CD4-positive, alpha-beta T cell (primary cell): ENCODE results near the gene UPK2. TPM values are rescaled to one million over a fixed set of nuclear protein-coding genes. Genes with fewer than 3 reads are reported as not detected.

Experiments used
- ATAC-seq: fragments of 200-7000 bp; cut with Tn5 transposase; one replicate; pipeline ENCODE4 v1.10.0; 2022; ENCODE audit warnings: mild to moderate bottlenecking; ENCODE audit not compliant: poor library complexity
- CTCF ChIA-PET: fragments of 350-600 bp; sonication (Branson Sonifier 250); formaldehyde crosslinking; loops from one replicate; lab custom pipeline; 2021; ENCODE audit warnings: antibody characterized with exemption, inconsistent platforms; lab: Charles Lee
- POLR2A ChIA-PET: fragments of 350-600 bp; sonication (Branson Sonifier 250); formaldehyde crosslinking; loops from one replicate; lab custom pipeline; 2021; ENCODE audit warnings: antibody characterized with exemption, inconsistent platforms; lab: Charles Lee
- DNase-seq, 14 experiments: peaks; one replicate each; pipeline ENCODE4 v3.0.0-alpha.2; 2013 to 2020; ENCODE audit warnings: mixed read lengths in 2 of 14
- H3K27ac ChIP-seq, 2 donors: one replicate each; pipeline versions ENCODE4 v1.5.1 to v1.7.0; 2013; ENCODE audit warnings: low read length in 2 of 2, low read depth in 1 of 2, mild to moderate bottlenecking in 1 of 2
- H3K27me3 ChIP-seq, 2 experiments: 1 replicate in 1 of 2; 2 replicates in 1 of 2; pipeline versions ENCODE4 v1.6.1 to v1.7.0; 2013; ENCODE audit warnings: low read length in 2 of 2, control low read depth in 1 of 2, mild to moderate bottlenecking in 1 of 2, moderate library complexity in 1 of 2; ENCODE audit not compliant: insufficient read depth in 2 of 2, control insufficient read depth in 1 of 2
- H3K36me3 ChIP-seq: one replicate; pipeline ENCODE4 v1.6.1; 2013; ENCODE audit warnings: low read length, control low read depth; ENCODE audit not compliant: insufficient read depth
- H3K4me1 ChIP-seq: one replicate; pipeline ENCODE4 v1.6.1; 2013; ENCODE audit warnings: low read length, control low read depth; ENCODE audit not compliant: insufficient read depth
- H3K4me3 ChIP-seq: one replicate; pipeline ENCODE4 v1.5.1; 2013; ENCODE audit warnings: mild to moderate bottlenecking, low read length, moderate library complexity
- H3K9me3 ChIP-seq, 2 experiments: 1 replicate in 1 of 2; 2 replicates in 1 of 2; pipeline versions ENCODE4 v1.6.1 to v1.7.0; 2013; ENCODE audit warnings: low read length in 2 of 2, mild to moderate bottlenecking in 2 of 2, control low read depth in 1 of 2, moderate library complexity in 1 of 2; ENCODE audit not compliant: control insufficient read depth in 1 of 2, insufficient read depth in 1 of 2
- H3K27ac Mint-ChIP-seq: one replicate; pipeline ENCODE4 v1.8.0; 2020; ENCODE audit warnings: mixed read lengths
- H3K27me3 Mint-ChIP-seq: one replicate; pipeline ENCODE4 v1.8.0; 2021; ENCODE audit warnings: mixed read lengths
- H3K36me3 Mint-ChIP-seq: one replicate; pipeline ENCODE4 v1.8.0; 2021; ENCODE audit warnings: low read depth, mixed read lengths
- H3K4me1 Mint-ChIP-seq: one replicate; pipeline ENCODE4 v1.8.0; 2021; ENCODE audit warnings: low read depth, mixed read lengths
- H3K4me3 Mint-ChIP-seq: one replicate; pipeline ENCODE4 v1.8.0; 2020; ENCODE audit warnings: mild to moderate bottlenecking, mixed read lengths
- H3K9me3 Mint-ChIP-seq: one replicate; pipeline ENCODE4 v1.8.0; 2020; ENCODE audit warnings: mixed read lengths
- intact Hi-C, 2 experiments: fragments of 100-400 bp; cut with DNase I in 1 of 2; cut with micrococcal nuclease in 1 of 2; formaldehyde crosslinking; loops; one replicate each; pipeline versions ENCODE4 v1.15.1 to v1.9.0; 2023 to 2025; cut with DNase I, micrococcal nuclease
- total RNA-seq, 174 experiments: library from RNA in 2 of 174; stranded (reverse) in 2 of 174; gene quantifications; one replicate each; pipeline ENCODE4 v1.2.3 and lab custom pipeline; 2021 to 2026
- TF ChIP-seq, protein P1 (sequence below): fragments of 200-600 bp; IDR thresholded peaks from one replicate; pipeline ENCODE4 v1.8.0; 2022; ENCODE audit warnings: antibody characterized with exemption, mild to moderate bottlenecking

The UPK2 gene
- total RNA-seq, 2 experiments from 2014 or later, result 0.27 TPM; not detected in 1

DNA sequence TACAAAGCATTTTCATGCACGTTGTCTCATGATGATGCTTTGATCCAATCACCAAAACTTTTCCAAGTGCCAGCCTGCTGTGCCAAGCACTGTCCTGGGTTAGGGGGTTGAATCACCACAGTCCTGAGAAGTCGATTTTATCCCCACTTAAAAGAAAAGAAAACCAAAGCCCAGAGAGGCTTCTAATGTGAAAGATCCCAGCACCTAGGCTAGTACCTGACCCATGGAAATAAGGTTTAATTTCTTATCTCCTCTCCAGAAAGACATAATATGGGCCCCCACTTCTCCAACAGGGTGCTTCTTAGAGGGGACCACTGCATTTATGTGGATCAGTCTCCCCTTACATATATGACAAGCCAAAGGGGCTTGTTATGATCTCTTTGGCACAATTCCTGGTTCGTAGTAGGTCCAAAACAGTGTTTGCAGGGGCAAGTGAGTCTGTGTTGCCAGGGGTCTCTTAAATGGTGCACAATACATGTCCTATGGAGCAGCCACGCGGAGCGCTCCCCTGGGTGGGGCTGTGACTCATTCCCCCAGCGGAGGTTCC is 28.5 kb upstream of the UPK2 start:
- ATAC-seq (no peak), DNase-seq (peak in 1 of 14 experiments; percentile 35)
- Histone ChIP-seq H3K4me1 (peaks cover 61% of the 10 kb centered on the region), H3K36me3 (peaks cover 9% of the 10 kb centered on the region), H3K27me3 (no peaks in the 10 kb centered on the region), H3K9me3 (no peaks in the 10 kb centered on the region), H3K4me3 (peak overlapping the region; percentile 93), H3K27ac (peak overlapping the region; percentile 98 to 100)
- peaks cover 55% of the 10 kb centered on the region for H3K4me1 Mint-ChIP-seq
- H3K27ac Mint-ChIP-seq, result peak overlapping the region; percentile 97
- CTCF ChIA-PET, result interaction anchor here (0.7 to 3.5 kb wide), 7 partner anchors 12 to 138 kb away, joined by 3 to 42 read pairs (median 4); partner anchors contain the start of gene DDX6
- H3K4me3 Mint-ChIP-seq, result peak overlapping the region; percentile 89
- H3K36me3 Mint-ChIP-seq, result peaks cover 56% of the 10 kb centered on the region
- intact Hi-C loops, result loop anchor here (1.0 to 2.0 kb wide), 3 partner anchors 20 to 137 kb away; partner anchors contain the start of gene DDX6 (in 1 of the 2)
- H3K9me3 Mint-ChIP-seq, result no peaks in the 10 kb centered on the region
- TF ChIP-seq, protein P1, sequence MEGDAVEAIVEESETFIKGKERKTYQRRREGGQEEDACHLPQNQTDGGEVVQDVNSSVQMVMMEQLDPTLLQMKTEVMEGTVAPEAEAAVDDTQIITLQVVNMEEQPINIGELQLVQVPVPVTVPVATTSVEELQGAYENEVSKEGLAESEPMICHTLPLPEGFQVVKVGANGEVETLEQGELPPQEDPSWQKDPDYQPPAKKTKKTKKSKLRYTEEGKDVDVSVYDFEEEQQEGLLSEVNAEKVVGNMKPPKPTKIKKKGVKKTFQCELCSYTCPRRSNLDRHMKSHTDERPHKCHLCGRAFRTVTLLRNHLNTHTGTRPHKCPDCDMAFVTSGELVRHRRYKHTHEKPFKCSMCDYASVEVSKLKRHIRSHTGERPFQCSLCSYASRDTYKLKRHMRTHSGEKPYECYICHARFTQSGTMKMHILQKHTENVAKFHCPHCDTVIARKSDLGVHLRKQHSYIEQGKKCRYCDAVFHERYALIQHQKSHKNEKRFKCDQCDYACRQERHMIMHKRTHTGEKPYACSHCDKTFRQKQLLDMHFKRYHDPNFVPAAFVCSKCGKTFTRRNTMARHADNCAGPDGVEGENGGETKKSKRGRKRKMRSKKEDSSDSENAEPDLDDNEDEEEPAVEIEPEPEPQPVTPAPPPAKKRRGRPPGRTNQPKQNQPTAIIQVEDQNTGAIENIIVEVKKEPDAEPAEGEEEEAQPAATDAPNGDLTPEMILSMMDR, result no peak
- POLR2A ChIA-PET, result interaction anchor here (0.9 to 9.8 kb wide), 2 partner anchors 137 to 140 kb away, joined by 3 to 187 read pairs; partner anchors contain the start of genes DDX6 and VPS11
- peaks cover 5% of the 10 kb centered on the region for H3K27me3 Mint-ChIP-seq

DNA sequence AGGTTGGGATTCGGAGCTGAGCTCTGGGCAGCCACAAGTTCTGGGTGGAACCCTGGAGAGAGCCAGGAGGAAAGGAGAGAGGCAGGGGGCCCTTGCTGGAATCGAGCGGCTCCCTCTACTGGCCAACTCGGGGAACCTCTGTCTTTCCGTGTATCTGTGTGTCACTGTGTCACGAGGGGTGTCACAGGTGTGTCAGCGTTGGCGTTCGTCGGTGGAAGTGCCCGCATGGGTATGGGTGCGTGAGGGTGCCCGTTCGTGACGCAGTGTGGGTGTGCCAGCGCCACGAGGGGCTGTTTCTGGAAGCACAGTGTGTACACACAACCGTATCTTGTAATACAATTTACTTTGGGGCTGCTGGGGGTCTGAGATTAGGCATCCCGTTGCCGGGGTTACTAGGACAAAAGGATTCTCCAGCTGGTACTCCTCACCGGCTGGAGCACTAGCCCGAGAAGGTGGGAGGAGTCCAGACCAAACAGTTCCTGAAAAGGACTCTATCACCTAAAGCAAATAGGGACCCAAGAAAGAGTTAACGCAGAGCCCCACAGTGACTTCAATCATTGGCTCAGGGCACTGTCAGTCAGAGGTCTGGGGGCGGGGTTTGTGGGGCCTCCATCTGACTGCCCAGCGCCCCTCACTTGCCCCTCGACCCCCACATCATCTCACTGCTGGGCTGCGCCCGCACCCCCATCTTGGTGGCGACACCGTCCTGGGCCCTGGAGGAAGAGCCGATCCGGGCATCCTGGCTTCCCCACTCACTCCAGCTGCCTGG is 27.8 kb upstream of the UPK2 start:
- peaks cover 55% of the 10 kb centered on the region for H3K4me1 Mint-ChIP-seq
- POLR2A ChIA-PET, result interaction anchor here (0.9 to 9.8 kb wide), 5 partner anchors 12 to 139 kb away, joined by 3 to 187 read pairs (median 8); partner anchors contain the start of genes DDX6 and VPS11

More for the DNA sequence above, 27.8 kb upstream of the UPK2 start:
- Histone ChIP-seq H3K9me3 (no peaks in the 10 kb centered on the region), H3K27me3 (no peaks in the 10 kb centered on the region), H3K4me3 (peak overlapping the region; percentile 93), H3K27ac (peak overlapping the region; percentile 98 to 100), H3K36me3 (peaks cover 4% of the 10 kb centered on the region), H3K4me1 (peaks cover 57% of the 10 kb centered on the region)
- Mint-ChIP-seq H3K4me3 (peak overlapping the region; percentile 89), H3K27ac (peak overlapping the region; percentile 97), H3K9me3 (no peaks in the 10 kb centered on the region), H3K27me3 (peaks cover 5% of the 10 kb centered on the region), H3K36me3 (peaks cover 50% of the 10 kb centered on the region)
- DNase-seq (peak; percentile 88 to 99 (median 92)), ATAC-seq (peak; percentile 60)
- intact Hi-C loops, result loop anchor here in 1 of 2 experiments (1.0 to 2.0 kb wide), 2 partner anchors 21 to 51 kb away; no protein-coding TSS in a partner anchor
- CTCF ChIA-PET, result interaction anchor here (0.6 to 3.5 kb wide), 11 partner anchors 13 to 153 kb away, joined by 3 to 42 read pairs (median 3); partner anchors contain the start of gene DDX6
- TF ChIP-seq, protein P1, result peak; percentile 95
